Activated gamma-delta T cell treated with anti-CD3 and anti-CD28 coated beads, Interleukin-2, amount 50 U/mL, for 16 hours (primary cell): Measurements from ENCODE around the gene CX3CL1.
"Not testable (repeated sequence)": the region's sequence is repeated elsewhere in the genome, so short reads cannot be mapped to it uniquely, and the experiment has no call there.

Source experiments
- DNase-seq: peaks from one replicate; pipeline ENCODE4 v3.0.0-alpha.2; 2020; ENCODE audit warnings: low read depth

Gene CX3CL1

GRCh38 chr16:57372372-57373116 is at the start of gene CX3CL1:
TSS of gene CX3CL1 (plus strand) at chr16:57372490. CDS start at chr16:57372569, 79 bp downstream.
- no peak for DNase-seq

GRCh38 chr16:57324749-57325148 is 47.5 kb upstream of the CX3CL1 start:
- DNase-seq: no peak

- no peak for DNase-seq
Observed at GRCh38 chr16:57325458-57325857, 46.8 kb upstream of the CX3CL1 start.

DNA sequence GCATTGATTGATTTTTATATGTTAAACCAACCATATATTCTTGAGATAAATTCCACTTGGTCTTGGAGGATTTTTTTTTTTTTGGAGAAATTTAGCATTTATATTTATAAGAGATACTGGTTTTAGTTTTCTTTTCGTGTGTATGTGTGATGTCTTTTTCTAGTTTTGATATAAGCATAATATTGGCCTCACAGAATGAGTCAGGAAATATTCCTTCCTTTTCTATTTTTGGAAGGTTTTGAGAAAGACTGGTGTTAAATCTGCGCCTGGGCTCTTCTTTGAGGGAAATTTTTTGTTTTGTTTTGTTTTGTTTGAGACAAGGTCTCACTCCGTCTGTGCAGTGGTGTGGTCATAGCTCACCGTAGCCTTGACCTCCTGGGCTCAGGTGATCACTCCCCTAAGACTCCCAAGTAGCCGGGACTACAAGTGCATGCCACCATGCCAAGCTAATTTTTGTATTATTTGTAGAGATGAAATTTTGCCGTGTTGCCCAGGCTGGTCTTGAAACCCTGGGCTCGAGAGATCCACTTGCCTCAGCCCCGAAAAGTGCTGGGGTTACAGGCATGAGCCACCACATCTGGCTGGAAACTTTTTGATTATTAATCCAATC is 42.5 kb upstream of the CX3CL1 start:
- DNase-seq: no peak

- no peak for DNase-seq
Observed at GRCh38 chr16:57331355-57331754, 40.9 kb upstream of the CX3CL1 start.

- no peak for DNase-seq
Observed at GRCh38 chr16:57333402-57333801, 38.9 kb upstream of the CX3CL1 start.

- no peak for DNase-seq
Observed at GRCh38 chr16:57335366-57335765, 36.9 kb upstream of the CX3CL1 start.

- no peak for DNase-seq
Observed at GRCh38 chr16:57341062-57341440, 31.2 kb upstream of the CX3CL1 start.

- DNase-seq: no peak
Observed at GRCh38 chr16:57341441-57342303, 30.6 kb upstream of the CX3CL1 start.

DNA sequence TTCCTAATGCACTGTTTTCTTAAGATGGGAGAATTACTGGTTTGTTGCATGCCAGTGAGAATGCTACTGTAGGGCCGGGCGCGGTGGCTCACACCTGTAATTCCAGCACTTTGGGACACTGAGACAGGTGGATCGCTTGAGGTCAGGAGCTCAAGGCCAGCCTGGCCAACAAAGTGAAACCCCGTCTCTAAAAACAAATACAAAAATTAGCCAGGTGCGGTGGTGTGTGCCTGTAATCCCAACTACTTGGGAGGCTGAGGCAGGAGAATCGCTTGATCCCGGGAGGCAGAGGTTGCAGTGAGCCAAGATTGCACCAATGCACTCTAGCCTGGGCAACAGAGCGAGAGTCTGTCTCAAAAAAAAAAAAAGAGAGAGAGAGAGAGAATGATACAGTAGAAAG is 29.7 kb upstream of the CX3CL1 start:
- not testable (repeated sequence) for DNase-seq

- no peak for DNase-seq
Observed at GRCh38 chr16:57343221-57343620, 29.1 kb upstream of the CX3CL1 start.

GRCh38 chr16:57344094-57344493 is 28.2 kb upstream of the CX3CL1 start:
- not testable (repeated sequence) for DNase-seq

GRCh38 chr16:57345021-57345420 is 27.3 kb upstream of the CX3CL1 start:
- no peak for DNase-seq

- no peak for DNase-seq
Observed at GRCh38 chr16:57345666-57346204, 26.6 kb upstream of the CX3CL1 start.

DNA sequence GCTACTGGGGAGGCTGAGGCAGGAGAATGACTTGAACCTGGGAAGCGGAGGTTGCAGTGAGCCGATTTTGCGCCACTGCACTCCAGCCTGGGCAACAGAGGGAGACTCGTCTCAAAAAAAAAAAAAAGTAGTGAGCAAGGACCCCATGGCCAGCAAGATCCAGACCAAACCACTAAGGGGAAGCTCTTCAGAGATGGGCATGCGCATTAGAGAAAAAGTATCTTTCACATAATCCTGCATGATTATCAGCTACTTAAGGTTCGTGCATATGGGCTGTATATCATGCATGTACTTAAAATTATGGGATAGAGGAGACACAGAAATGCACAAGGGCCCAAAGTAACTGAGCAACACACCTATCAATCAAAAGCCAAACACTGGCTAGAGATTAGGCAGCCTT is 24.4 kb upstream of the CX3CL1 start:
- DNase-seq: no peak

GRCh38 chr16:57348327-57348726 is 24.0 kb upstream of the CX3CL1 start:
- DNase-seq: no peak

DNA sequence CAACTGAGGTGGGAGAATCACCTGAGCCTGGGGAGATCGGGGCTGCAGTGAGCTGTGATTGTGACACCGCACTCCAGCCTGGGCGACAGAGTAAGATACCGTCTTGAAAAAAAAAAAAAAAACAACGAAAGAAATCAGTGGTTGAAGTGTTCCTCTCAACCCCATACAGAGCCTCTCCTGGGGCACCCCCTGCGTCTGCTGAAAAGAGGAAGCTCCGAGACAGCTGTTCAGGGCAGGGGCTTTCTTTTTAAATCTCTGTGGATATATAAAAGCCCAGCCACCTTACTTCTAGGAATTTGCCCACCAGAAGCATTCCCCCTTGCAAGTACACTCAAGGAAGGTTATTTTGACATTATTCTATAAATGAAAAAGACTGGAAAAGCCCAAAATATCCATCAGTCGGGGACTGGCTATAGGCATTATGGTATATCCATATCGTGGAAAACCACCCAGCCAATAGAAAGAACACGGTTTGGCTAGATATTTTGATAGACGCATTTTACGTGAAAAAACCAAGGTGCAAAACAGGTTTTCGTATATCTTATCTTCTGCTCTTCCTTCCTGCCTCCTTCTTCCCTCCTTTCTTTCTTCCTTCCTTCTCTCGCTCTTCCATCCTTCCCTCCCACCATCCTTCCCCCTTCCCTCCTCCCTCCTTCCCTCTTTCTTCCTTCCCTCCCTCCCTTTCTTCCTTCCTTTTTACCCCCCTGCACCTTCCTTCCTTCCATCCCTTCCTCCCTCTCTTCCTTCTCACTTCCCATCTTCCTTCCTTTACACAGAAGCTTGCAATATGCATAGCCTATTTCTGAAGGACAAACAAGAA is 22.9 kb upstream of the CX3CL1 start:
- DNase-seq: no peak

GRCh38 chr16:57352636-57353047 is 19.6 kb upstream of the CX3CL1 start:
- DNase-seq: no peak

DNA sequence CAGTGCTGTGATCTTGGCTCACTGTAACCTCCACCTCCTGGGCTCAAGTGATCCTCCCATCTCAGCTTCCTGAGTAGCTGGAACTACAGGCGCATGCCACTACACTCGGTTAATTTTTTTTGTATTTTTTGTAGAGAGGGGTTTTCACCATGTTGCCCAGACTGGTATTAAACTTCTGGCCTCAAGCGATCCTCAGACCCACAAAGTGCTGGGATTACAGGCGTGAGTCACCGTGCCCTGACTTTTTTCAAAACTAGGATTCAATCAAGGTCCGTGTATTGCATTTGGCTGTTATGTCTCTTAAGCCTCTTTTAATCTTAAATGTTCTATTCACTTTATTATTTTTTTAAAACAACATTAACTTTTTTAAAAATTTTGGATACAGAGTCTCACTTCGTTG is 18.0 kb upstream of the CX3CL1 start:
- DNase-seq: no peak

DNA sequence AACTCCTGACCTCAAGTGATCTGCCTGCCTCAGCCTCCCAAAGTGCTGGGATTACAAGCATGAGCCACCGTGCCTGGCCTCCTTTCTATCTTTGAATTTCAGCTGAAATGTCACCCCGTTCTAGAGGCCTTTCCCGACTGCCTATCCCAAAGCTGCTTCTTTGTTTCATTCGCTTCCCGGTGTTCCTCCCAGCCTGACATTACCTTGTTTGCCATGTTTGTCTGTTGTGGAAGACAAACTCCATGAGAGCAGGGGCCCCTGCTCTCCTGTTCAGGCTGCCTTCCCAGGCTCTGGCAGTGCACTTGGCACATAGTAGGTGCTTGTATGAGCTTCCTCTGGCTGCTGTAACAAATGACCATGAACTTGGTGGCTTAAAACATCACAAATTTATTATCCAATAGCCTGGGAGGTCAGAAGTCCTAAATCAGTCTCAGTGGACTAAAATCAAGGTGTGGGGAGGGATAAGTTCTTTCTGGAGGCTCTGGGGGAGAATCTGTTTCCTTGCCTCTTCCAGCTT is 16.3 kb upstream of the CX3CL1 start:
- no peak for DNase-seq

DNA sequence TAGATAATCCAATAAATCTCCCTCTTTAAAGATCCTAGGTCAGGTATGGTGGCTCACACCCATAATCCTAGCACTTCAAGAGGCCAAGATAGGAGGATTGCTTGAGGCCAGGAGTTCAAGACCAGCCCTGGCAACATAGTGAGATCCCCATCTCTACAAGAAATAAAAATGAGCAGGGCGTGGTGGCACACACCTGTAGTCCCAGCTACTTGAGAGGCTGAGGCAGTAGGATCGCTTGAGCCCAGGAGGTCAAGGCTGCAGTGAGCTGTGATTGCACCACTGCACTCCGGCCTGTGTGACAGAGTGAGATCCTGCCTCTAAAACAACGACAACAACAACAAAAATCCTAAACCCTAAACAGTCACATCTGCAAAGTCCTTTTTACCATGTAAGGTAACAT is 15.7 kb upstream of the CX3CL1 start:
- no peak for DNase-seq
